ENCODE measurements around the gene GNAZ. TPM values are rescaled to one million over a fixed set of nuclear protein-coding genes. Genes with fewer than 3 reads are reported as not detected.

GNAZ gene
- total RNA-seq, 1 donor from 2014 or later, result 1.1 TPM

DNA sequence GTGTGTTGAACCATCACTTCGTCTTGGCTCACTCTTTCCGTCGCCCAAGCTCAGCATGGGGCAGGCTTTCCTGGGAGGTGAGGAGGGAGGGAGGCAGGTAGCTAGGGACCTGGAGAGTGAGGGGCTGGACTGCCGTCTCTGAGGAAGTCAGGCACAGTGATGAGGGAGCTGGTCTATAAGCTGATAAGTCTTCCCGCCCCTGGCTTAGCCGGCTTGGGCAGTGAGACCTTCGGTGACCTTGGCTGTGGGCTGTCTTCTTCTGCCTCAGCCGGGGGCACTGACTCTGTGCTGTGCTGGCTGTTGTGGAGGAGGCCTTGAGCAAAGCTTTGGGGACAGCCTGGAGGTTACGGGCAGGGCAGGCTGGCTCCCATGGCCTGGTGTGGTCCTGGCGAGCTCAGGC is 18.7 kb downstream of the GNAZ start:
- no peak overlapping the region for H3K4me3 Mint-ChIP-seq (ENCODE audit: unreplicated experiment)
- TF ChIP-seq EZH2 (IDR thresholded peaks at IDR 0.05; ENCODE audit: insufficient read depth, low read length), result no peak
- TF ChIP-seq, protein P1, sequence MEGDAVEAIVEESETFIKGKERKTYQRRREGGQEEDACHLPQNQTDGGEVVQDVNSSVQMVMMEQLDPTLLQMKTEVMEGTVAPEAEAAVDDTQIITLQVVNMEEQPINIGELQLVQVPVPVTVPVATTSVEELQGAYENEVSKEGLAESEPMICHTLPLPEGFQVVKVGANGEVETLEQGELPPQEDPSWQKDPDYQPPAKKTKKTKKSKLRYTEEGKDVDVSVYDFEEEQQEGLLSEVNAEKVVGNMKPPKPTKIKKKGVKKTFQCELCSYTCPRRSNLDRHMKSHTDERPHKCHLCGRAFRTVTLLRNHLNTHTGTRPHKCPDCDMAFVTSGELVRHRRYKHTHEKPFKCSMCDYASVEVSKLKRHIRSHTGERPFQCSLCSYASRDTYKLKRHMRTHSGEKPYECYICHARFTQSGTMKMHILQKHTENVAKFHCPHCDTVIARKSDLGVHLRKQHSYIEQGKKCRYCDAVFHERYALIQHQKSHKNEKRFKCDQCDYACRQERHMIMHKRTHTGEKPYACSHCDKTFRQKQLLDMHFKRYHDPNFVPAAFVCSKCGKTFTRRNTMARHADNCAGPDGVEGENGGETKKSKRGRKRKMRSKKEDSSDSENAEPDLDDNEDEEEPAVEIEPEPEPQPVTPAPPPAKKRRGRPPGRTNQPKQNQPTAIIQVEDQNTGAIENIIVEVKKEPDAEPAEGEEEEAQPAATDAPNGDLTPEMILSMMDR (IDR thresholded peaks at IDR 0.05; ENCODE audit: insufficient read depth, low read depth, low read length), result no peak
- H3K4me1 Mint-ChIP-seq (ENCODE audit: low read depth, unreplicated experiment), result no peaks in the 10 kb centered on the region
- Histone ChIP-seq H3K27ac (ENCODE audit: low read depth, low read length) (no peak overlapping the region), H3K27me3 (ENCODE audit: insufficient read depth, low read length) (no peaks in the 10 kb centered on the region), H3K4me3 (ENCODE audit: insufficient read depth, low read depth, low read length) (no peak overlapping the region), H3K9me3 (ENCODE audit: insufficient read depth, low read depth, low read length) (no peaks in the 10 kb centered on the region), H3K9ac (ENCODE audit: low read length) (no peak overlapping the region), H3K36me3 (ENCODE audit: insufficient read depth, low read length) (no peaks in the 10 kb centered on the region), H4K20me1 (ENCODE audit: insufficient read depth, low read length) (peaks cover 8% of the 10 kb centered on the region), H2AFZ (ENCODE audit: low read depth, low read length) (no peak overlapping the region), H3K4me1 (ENCODE audit: insufficient read depth, low read length) (no peaks in the 10 kb centered on the region), H3K4me2 (ENCODE audit: low read length) (no peak overlapping the region), H3K79me2 (ENCODE audit: insufficient read depth, low read length) (no peaks in the 10 kb centered on the region)
- FAIRE-seq (no peak), DNase-seq (ENCODE audit: low read depth) (no peak)
- no peaks in the 10 kb centered on the region for H3K36me3 Mint-ChIP-seq (ENCODE audit: low read depth, unreplicated experiment)
- H3K27me3 Mint-ChIP-seq (ENCODE audit: low read depth, unreplicated experiment), result peaks cover 29% of the 10 kb centered on the region
- H3K9me3 Mint-ChIP-seq (ENCODE audit: unreplicated experiment), result no peaks in the 10 kb centered on the region
- peak overlapping the region; percentile 26 for H3K27ac Mint-ChIP-seq (ENCODE audit: unreplicated experiment)

DNA sequence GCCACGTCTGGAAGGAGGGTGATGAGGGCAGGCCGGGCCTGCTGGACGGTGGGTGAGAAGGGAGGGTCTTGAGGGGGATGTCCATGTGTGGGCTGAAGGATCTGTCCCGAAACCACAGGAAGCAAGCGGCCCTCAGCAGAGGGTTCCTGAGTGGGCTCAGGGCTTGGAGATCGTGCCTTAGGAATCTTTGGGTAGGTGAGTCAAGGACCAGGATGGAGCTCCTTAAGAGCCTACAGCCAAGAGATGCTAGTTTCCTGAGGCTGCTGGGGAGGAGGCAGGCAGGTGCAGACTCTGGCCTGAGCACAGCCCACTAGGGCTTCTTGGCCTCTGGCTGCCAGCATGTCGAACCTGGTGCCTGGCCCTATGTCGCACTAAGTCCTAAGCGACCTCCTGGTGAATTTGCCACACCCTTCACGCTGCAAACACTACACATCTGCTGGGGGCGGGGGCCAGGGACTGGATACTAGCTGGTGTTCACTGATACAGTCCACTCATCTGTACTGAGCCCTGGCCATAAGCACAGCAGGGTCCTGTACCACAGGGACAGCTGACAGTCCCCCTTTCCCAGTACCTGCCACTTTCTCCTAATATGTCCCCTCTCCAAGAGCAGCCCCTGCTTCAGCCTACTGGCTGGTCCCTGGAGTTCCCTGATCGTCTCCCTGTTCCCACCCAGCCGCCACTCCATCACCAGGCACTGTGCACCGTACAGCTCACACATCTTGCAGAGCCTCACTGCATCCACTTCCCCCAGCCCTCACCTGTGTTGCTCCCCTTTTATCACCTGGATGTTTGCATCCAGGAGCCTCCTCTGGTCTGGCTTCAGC is 19.5 kb downstream of the GNAZ start:
- Histone ChIP-seq H3K9ac (ENCODE audit: low read length) (no peak overlapping the region), H3K79me2 (ENCODE audit: insufficient read depth, low read length) (no peaks in the 10 kb centered on the region), H3K36me3 (ENCODE audit: insufficient read depth, low read length) (no peaks in the 10 kb centered on the region), H3K9me3 (ENCODE audit: insufficient read depth, low read depth, low read length) (no peaks in the 10 kb centered on the region), H3K4me2 (ENCODE audit: low read length) (no peak overlapping the region), H3K4me1 (ENCODE audit: insufficient read depth, low read length) (no peaks in the 10 kb centered on the region), H3K4me3 (ENCODE audit: insufficient read depth, low read depth, low read length) (no peak overlapping the region), H4K20me1 (ENCODE audit: insufficient read depth, low read length) (peaks cover 8% of the 10 kb centered on the region), H2AFZ (ENCODE audit: low read depth, low read length) (no peak overlapping the region), H3K27ac (ENCODE audit: low read depth, low read length) (no peak overlapping the region), H3K27me3 (ENCODE audit: insufficient read depth, low read length) (no peaks in the 10 kb centered on the region)
- peaks cover 28% of the 10 kb centered on the region for H3K27me3 Mint-ChIP-seq (ENCODE audit: low read depth, unreplicated experiment)
- FAIRE-seq, result no peak
- DNase-seq (ENCODE audit: low read depth), result no peak
- no peaks in the 10 kb centered on the region for H3K36me3 Mint-ChIP-seq (ENCODE audit: low read depth, unreplicated experiment)
- no peaks in the 10 kb centered on the region for H3K4me1 Mint-ChIP-seq (ENCODE audit: low read depth, unreplicated experiment)
- H3K27ac Mint-ChIP-seq (ENCODE audit: unreplicated experiment), result no peak overlapping the region
- H3K4me3 Mint-ChIP-seq (ENCODE audit: unreplicated experiment), result no peak overlapping the region
- TF ChIP-seq EZH2 (IDR thresholded peaks at IDR 0.05; ENCODE audit: insufficient read depth, low read length), result no peak
- TF ChIP-seq, protein P1 (IDR thresholded peaks at IDR 0.05; ENCODE audit: insufficient read depth, low read depth, low read length), result no peak
- H3K9me3 Mint-ChIP-seq (ENCODE audit: unreplicated experiment), result no peaks in the 10 kb centered on the region

DNA sequence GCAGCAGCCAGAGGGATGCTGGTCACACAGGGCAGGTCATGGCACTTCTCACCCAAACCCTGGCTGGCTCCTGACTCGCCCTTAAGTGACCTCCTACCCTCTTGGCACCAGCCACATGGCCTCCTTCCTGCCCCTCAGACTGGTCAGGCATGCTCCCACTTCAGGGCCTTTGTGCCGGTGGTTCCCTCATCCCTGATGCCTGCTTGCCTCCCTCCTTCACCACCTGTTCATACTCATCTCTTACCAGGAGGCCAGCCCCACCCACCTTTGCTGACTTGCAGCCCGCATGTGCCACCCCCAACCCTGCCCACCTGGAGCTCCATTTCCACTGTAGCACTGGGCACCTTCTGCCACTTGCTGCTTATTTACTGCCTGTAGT is 20.1 kb downstream of the GNAZ start:
- Histone ChIP-seq H3K27ac (ENCODE audit: low read depth, low read length) (no peak overlapping the region), H3K36me3 (ENCODE audit: insufficient read depth, low read length) (no peaks in the 10 kb centered on the region), H3K4me3 (ENCODE audit: insufficient read depth, low read depth, low read length) (no peak overlapping the region), H3K4me1 (ENCODE audit: insufficient read depth, low read length) (no peaks in the 10 kb centered on the region), H3K9ac (ENCODE audit: low read length) (no peak overlapping the region), H3K79me2 (ENCODE audit: insufficient read depth, low read length) (no peaks in the 10 kb centered on the region), H3K4me2 (ENCODE audit: low read length) (no peak overlapping the region), H3K9me3 (ENCODE audit: insufficient read depth, low read depth, low read length) (no peaks in the 10 kb centered on the region), H2AFZ (ENCODE audit: low read depth, low read length) (no peak overlapping the region), H3K27me3 (ENCODE audit: insufficient read depth, low read length) (no peaks in the 10 kb centered on the region), H4K20me1 (ENCODE audit: insufficient read depth, low read length) (peaks cover 8% of the 10 kb centered on the region)
- peaks cover 24% of the 10 kb centered on the region for H3K27me3 Mint-ChIP-seq (ENCODE audit: low read depth, unreplicated experiment)
- TF ChIP-seq EZH2 (IDR thresholded peaks at IDR 0.05; ENCODE audit: insufficient read depth, low read length), result no peak
- TF ChIP-seq, protein P1 (IDR thresholded peaks at IDR 0.05; ENCODE audit: insufficient read depth, low read depth, low read length), result no peak
- H3K27ac Mint-ChIP-seq (ENCODE audit: unreplicated experiment), result no peak overlapping the region
- DNase-seq (ENCODE audit: low read depth), result no peak
- no peak overlapping the region for H3K4me3 Mint-ChIP-seq (ENCODE audit: unreplicated experiment)
- no peaks in the 10 kb centered on the region for H3K36me3 Mint-ChIP-seq (ENCODE audit: low read depth, unreplicated experiment)
- no peaks in the 10 kb centered on the region for H3K9me3 Mint-ChIP-seq (ENCODE audit: unreplicated experiment)
- no peak for FAIRE-seq
- no peaks in the 10 kb centered on the region for H3K4me1 Mint-ChIP-seq (ENCODE audit: low read depth, unreplicated experiment)

All from astrocyte (in vitro differentiated cells and primary cell).